Neural crest cell (in vitro differentiated cells): ENCODE data around the gene DNAH9. TPM values are rescaled to one million over a fixed set of nuclear protein-coding genes. Genes with fewer than 3 reads are reported as not detected.

ENCODE experiments used
- DNase-seq: peaks from one replicate; pipeline ENCODE4 v3.0.0; 2021; ENCODE audit warnings: low read depth, mixed read lengths, low spot score
- H3K27ac Mint-ChIP-seq: one replicate; pipeline ENCODE4 v1.8.0; 2021; ENCODE audit warnings: mild to moderate bottlenecking, mixed read lengths; ENCODE audit not compliant: unreplicated experiment
- H3K27me3 Mint-ChIP-seq: 2 replicates; pipeline ENCODE4 v1.8.0; 2021; ENCODE audit warnings: low read depth, mild to moderate bottlenecking, mixed read lengths
- H3K36me3 Mint-ChIP-seq: 2 replicates; pipeline ENCODE4 v1.8.0; 2021; ENCODE audit warnings: low read depth, mild to moderate bottlenecking, mixed read lengths
- H3K4me1 Mint-ChIP-seq: 2 replicates; pipeline ENCODE4 v1.8.0; 2021; ENCODE audit warnings: mixed read lengths
- H3K4me3 Mint-ChIP-seq: one replicate; pipeline ENCODE4 v1.8.0; 2021; ENCODE audit warnings: mild to moderate bottlenecking, mixed read lengths
- H3K9me3 Mint-ChIP-seq: 2 replicates; pipeline ENCODE4 v1.8.0; 2021; ENCODE audit warnings: mixed read lengths
- total RNA-seq: library from RNA; stranded (reverse); gene quantifications from 2 replicates; pipeline ENCODE4 v1.2.1, GENCODE V29; 2021
- TF ChIP-seq, protein P1 (sequence below): fragments of 200-600 bp; sonication (generic); conservative IDR thresholded peaks from 2 replicates; pipeline ENCODE4 v1.5.0; 2021; ENCODE audit warnings: antibody characterized with exemption, mild to moderate bottlenecking

Gene DNAH9
- total RNA-seq, 1 donor from 2014 or later, result 18.6 TPM

DNA sequence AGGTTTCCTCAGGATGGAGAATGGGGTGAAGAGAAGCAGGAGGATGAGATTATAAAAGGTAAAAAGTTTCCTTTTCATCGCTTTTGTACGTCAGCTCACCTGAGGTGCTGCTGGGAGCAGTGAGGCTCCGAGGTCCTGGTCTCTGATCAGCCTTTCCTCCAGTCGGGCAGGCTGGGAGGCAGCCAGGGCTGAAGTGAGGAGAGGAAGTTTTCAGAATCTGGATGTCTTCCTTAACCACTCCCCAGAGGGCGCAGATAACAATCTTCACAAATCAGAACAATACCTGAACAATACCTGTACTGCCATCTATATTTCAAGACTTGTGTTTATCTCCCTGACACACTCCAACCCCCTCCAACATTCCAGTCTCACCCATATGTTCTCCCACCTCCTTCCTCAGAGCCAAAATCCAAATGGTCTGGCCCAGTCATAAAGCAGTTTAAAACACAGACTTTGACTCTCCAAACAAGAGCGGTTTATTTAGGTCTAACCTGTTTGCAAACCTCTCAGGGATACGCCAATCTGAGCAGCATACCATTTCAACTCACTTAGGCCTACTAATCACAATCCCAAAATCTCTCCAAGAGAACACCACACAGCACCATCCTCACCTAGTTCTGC, 392.2 kb downstream of the DNAH9 start:
- TF ChIP-seq, protein P1, sequence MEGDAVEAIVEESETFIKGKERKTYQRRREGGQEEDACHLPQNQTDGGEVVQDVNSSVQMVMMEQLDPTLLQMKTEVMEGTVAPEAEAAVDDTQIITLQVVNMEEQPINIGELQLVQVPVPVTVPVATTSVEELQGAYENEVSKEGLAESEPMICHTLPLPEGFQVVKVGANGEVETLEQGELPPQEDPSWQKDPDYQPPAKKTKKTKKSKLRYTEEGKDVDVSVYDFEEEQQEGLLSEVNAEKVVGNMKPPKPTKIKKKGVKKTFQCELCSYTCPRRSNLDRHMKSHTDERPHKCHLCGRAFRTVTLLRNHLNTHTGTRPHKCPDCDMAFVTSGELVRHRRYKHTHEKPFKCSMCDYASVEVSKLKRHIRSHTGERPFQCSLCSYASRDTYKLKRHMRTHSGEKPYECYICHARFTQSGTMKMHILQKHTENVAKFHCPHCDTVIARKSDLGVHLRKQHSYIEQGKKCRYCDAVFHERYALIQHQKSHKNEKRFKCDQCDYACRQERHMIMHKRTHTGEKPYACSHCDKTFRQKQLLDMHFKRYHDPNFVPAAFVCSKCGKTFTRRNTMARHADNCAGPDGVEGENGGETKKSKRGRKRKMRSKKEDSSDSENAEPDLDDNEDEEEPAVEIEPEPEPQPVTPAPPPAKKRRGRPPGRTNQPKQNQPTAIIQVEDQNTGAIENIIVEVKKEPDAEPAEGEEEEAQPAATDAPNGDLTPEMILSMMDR, result no peak

DNA sequence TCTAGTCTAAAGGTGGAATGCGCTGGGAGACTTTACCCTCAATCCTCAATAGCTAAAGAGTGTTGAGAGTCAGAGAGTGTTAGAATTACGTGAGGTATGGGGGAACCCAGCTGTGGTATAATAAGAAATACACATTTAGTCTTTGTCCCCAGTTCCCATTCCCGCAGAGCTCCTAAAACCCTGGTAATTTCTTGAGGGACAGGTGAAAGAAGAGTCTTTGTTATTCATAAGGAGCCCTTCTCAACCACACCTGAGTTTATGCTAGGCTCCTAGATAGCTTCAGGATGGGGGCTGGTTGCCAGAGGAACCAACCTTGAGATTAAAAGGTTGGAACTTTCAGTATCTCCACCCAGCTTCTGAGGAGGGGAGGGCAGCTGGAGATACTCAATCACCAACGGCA, 393.2 kb downstream of the DNAH9 start:
- no peaks in the 10 kb centered on the region for H3K4me1 Mint-ChIP-seq
- H3K27me3 Mint-ChIP-seq, result no peaks in the 10 kb centered on the region
- no peak overlapping the region for H3K4me3 Mint-ChIP-seq
- peaks cover 26% of the 10 kb centered on the region for H3K36me3 Mint-ChIP-seq
- TF ChIP-seq, protein P1, result no peak
- H3K9me3 Mint-ChIP-seq, result no peaks in the 10 kb centered on the region
- no peak overlapping the region for H3K27ac Mint-ChIP-seq
- no peak for DNase-seq

More for the DNA sequence above, 392.2 kb downstream of the DNAH9 start:
- Mint-ChIP-seq H3K27me3 (no peaks in the 10 kb centered on the region), H3K9me3 (no peaks in the 10 kb centered on the region), H3K36me3 (peaks cover 26% of the 10 kb centered on the region), H3K27ac (no peak overlapping the region), H3K4me1 (no peaks in the 10 kb centered on the region), H3K4me3 (no peak overlapping the region)
- DNase-seq, result no peak

DNA sequence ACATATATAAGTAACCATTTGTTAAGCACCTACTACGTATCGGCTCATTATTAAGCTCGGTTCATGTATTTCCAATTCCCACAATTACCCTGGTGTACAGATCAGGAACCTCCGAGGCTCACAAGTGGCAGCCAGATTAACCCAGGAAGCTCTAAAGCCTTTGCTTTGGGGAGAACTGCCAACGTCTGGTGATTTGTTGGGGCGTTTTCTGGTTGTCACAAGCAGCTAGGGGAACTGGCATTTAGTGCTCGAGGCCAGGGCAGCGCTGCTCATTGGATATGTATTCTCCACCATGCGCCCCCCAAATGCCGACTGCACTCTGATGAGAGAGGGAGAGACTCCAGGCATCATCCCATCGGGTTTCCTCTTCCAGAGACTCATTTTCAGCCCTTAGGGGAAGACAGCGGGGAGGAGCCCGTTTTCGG, 398.5 kb downstream of the DNAH9 start:
- H3K4me3 Mint-ChIP-seq, result peak overlapping the region; percentile 94
- peaks cover 5% of the 10 kb centered on the region for H3K4me1 Mint-ChIP-seq
- H3K27me3 Mint-ChIP-seq, result no peaks in the 10 kb centered on the region
- no peaks in the 10 kb centered on the region for H3K9me3 Mint-ChIP-seq
- no peak for DNase-seq
- H3K27ac Mint-ChIP-seq, result peak overlapping the region; percentile 85
- H3K36me3 Mint-ChIP-seq, result peaks cover 6% of the 10 kb centered on the region
- TF ChIP-seq, protein P1, result peak; percentile 41

DNA sequence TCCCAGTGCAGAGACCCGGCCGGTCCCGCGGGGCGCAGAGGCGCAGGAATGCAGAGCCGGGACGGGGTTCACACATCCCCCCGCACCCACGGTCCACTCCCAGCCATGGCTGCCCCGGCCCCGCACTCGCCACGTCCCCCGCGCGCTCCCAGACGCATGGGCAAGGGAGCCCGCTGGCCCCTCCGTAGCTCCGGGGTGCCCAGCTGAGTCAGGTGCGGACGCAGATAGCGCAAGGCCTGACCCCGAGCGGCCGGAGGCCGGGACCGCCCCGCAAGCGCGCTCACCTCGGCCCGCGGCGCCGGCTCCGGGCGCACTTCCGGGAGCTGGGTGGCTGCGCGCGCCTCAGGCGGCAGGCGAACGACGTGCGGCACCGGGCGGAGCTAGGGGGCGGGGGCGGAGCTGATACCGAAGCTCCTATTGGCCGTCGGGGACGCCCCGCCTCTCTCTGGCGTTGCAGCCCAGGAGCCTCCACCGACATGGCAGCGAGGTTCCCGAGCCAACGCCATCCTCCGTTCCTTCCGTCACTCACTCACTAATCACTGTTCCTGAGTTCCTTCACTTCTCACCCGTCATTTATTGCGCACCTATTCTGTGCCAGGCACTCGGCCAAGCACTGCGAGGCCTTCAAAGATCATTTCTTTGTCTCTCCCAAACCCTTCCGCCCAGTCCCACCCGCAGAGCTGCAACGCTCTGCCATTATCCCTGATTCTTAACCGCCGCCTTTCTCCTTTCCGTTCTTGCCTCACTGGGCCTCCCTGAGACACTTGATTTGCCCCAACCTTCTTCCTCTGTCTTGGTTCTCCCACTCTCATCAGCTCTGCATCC, 399.1 kb downstream of the DNAH9 start, which contains the start of gene ZNF18:
ZNF18 (minus strand) TSS at position 329 of the 825 bp plus-strand sequence. CDS start 4,646 bp downstream, outside the sequence.
- peaks cover 5% of the 10 kb centered on the region for H3K36me3 Mint-ChIP-seq
- H3K27ac Mint-ChIP-seq, result peak within 1 kb of the TSS; percentile 98
- peak within 1 kb of the TSS; percentile 94 for H3K4me3 Mint-ChIP-seq
- peaks cover 5% of the 10 kb centered on the region for H3K4me1 Mint-ChIP-seq
- H3K9me3 Mint-ChIP-seq, result no peaks in the 10 kb centered on the region
- DNase-seq, result peak; percentile 86
- no peaks in the 10 kb centered on the region for H3K27me3 Mint-ChIP-seq
- TF ChIP-seq, protein P1, result no peak

DNA sequence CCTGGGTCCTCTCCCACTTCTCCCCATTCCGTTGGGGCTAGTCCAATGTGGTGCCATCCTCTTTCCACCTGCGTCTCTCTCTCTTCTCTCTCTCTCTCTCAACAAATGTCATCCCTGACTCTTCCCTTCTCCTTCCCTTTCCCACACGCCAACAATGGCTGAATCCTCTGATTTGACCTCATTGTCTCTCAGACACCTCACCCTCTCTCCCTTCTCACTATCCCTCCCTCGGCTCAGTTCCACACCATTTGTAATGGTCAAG, 399.6 kb downstream of the DNAH9 start:
- no peaks in the 10 kb centered on the region for H3K27me3 Mint-ChIP-seq
- H3K9me3 Mint-ChIP-seq, result no peaks in the 10 kb centered on the region
- no peak for DNase-seq
- H3K4me1 Mint-ChIP-seq, result peaks cover 5% of the 10 kb centered on the region
- peak overlapping the region; percentile 98 for H3K27ac Mint-ChIP-seq
- TF ChIP-seq, protein P1, result no peak
- H3K4me3 Mint-ChIP-seq, result peak overlapping the region; percentile 90
- H3K36me3 Mint-ChIP-seq, result peaks cover 2% of the 10 kb centered on the region
